IPS-18a (cell line): ENCODE data around the gene SND1.

Experiments used
- H3K27ac ChIP-seq: one replicate; pipeline ENCODE4 v1.5.1; 2013; ENCODE audit warnings: low read length
- H3K27me3 ChIP-seq: one replicate; pipeline ENCODE4 v1.6.1; 2013; ENCODE audit warnings: mild to moderate bottlenecking, low read length; ENCODE audit not compliant: control insufficient read depth, insufficient read depth
- H3K36me3 ChIP-seq: one replicate; pipeline ENCODE4 v1.6.1; 2013; ENCODE audit warnings: low read depth, low read length; ENCODE audit not compliant: control insufficient read depth
- H3K4me1 ChIP-seq: one replicate; pipeline ENCODE4 v1.6.1; 2013; ENCODE audit warnings: low read depth, low read length; ENCODE audit not compliant: control insufficient read depth
- H3K4me3 ChIP-seq: one replicate; pipeline ENCODE4 v1.5.1; 2013; ENCODE audit warnings: low read length
- H3K9ac ChIP-seq: one replicate; pipeline ENCODE4 v1.6.1; 2013; ENCODE audit warnings: mild to moderate bottlenecking, low read length, moderate library complexity
- H3K9me3 ChIP-seq: one replicate; pipeline ENCODE4 v1.6.1; 2013; ENCODE audit warnings: low read depth, low read length; ENCODE audit not compliant: control insufficient read depth

The SND1 gene

GRCh38 chr7:128039544-128039953, 387.6 kb downstream of the SND1 start:
- Histone ChIP-seq H3K9me3 (no peaks in the 10 kb centered on the region), H3K27me3 (no peaks in the 10 kb centered on the region), H3K9ac (no peak overlapping the region), H3K4me3 (no peak overlapping the region), H3K4me1 (no peaks in the 10 kb centered on the region), H3K27ac (no peak overlapping the region), H3K36me3 (no peaks in the 10 kb centered on the region)

GRCh38 chr7:128040205-128040604, 388.2 kb downstream of the SND1 start:
- H3K36me3 ChIP-seq, result no peaks in the 10 kb centered on the region
- no peaks in the 10 kb centered on the region for H3K9me3 ChIP-seq
- no peak overlapping the region for H3K9ac ChIP-seq
- no peaks in the 10 kb centered on the region for H3K4me1 ChIP-seq
- H3K4me3 ChIP-seq, result no peak overlapping the region
- no peak overlapping the region for H3K27ac ChIP-seq
- no peaks in the 10 kb centered on the region for H3K27me3 ChIP-seq

- Histone ChIP-seq H3K4me1 (no peaks in the 10 kb centered on the region), H3K36me3 (no peaks in the 10 kb centered on the region)
Observed at GRCh38 chr7:128041203-128041602, 389.2 kb downstream of the SND1 start.

GRCh38 chr7:128042012-128042411, 390.0 kb downstream of the SND1 start:
- Histone ChIP-seq H3K9ac (no peak overlapping the region), H3K27me3 (no peaks in the 10 kb centered on the region), H3K4me1 (no peaks in the 10 kb centered on the region), H3K4me3 (no peak overlapping the region), H3K9me3 (no peaks in the 10 kb centered on the region), H3K36me3 (no peaks in the 10 kb centered on the region), H3K27ac (no peak overlapping the region)

More at GRCh38 chr7:128041203-128041602, 389.2 kb downstream of the SND1 start:
- Histone ChIP-seq H3K27ac (no peak overlapping the region), H3K4me3 (no peak overlapping the region), H3K9me3 (no peaks in the 10 kb centered on the region), H3K27me3 (no peaks in the 10 kb centered on the region), H3K9ac (no peak overlapping the region)

- Histone ChIP-seq H3K9me3 (no peaks in the 10 kb centered on the region), H3K27ac (no peak overlapping the region), H3K4me1 (no peaks in the 10 kb centered on the region), H3K27me3 (no peaks in the 10 kb centered on the region), H3K9ac (no peak overlapping the region), H3K4me3 (no peak overlapping the region), H3K36me3 (no peaks in the 10 kb centered on the region)
Observed at GRCh38 chr7:128044064-128044463, 392.1 kb downstream of the SND1 start.

GRCh38 chr7:128045158-128045557, 393.2 kb downstream of the SND1 start:
- H3K27me3 ChIP-seq, result no peaks in the 10 kb centered on the region
- no peak overlapping the region for H3K4me3 ChIP-seq
- H3K9ac ChIP-seq, result no peak overlapping the region
- no peaks in the 10 kb centered on the region for H3K4me1 ChIP-seq
- no peaks in the 10 kb centered on the region for H3K36me3 ChIP-seq
- no peaks in the 10 kb centered on the region for H3K9me3 ChIP-seq
- H3K27ac ChIP-seq, result no peak overlapping the region

GRCh38 chr7:128045766-128046165, 393.8 kb downstream of the SND1 start:
- Histone ChIP-seq H3K4me3 (no peak overlapping the region), H3K27ac (no peak overlapping the region), H3K9me3 (no peaks in the 10 kb centered on the region), H3K36me3 (no peaks in the 10 kb centered on the region), H3K9ac (no peak overlapping the region), H3K4me1 (no peaks in the 10 kb centered on the region), H3K27me3 (no peaks in the 10 kb centered on the region)

GRCh38 chr7:128052404-128052803, 400.4 kb downstream of the SND1 start:
- no peak overlapping the region for H3K27ac ChIP-seq

GRCh38 chr7:128053023-128053422, 401.0 kb downstream of the SND1 start:
- no peaks in the 10 kb centered on the region for H3K36me3 ChIP-seq
- H3K9me3 ChIP-seq, result no peaks in the 10 kb centered on the region
- no peak overlapping the region for H3K4me3 ChIP-seq
- H3K27ac ChIP-seq, result no peak overlapping the region
- H3K4me1 ChIP-seq, result no peaks in the 10 kb centered on the region
- no peak overlapping the region for H3K9ac ChIP-seq
- no peaks in the 10 kb centered on the region for H3K27me3 ChIP-seq

More at GRCh38 chr7:128052404-128052803, 400.4 kb downstream of the SND1 start:
- H3K4me3 ChIP-seq, result no peak overlapping the region
- H3K4me1 ChIP-seq, result no peaks in the 10 kb centered on the region
- H3K9ac ChIP-seq, result no peak overlapping the region
- H3K27me3 ChIP-seq, result no peaks in the 10 kb centered on the region
- no peaks in the 10 kb centered on the region for H3K9me3 ChIP-seq
- H3K36me3 ChIP-seq, result no peaks in the 10 kb centered on the region

GRCh38 chr7:128053991-128054390, 402.0 kb downstream of the SND1 start:
- Histone ChIP-seq H3K36me3 (no peaks in the 10 kb centered on the region), H3K27ac (no peak overlapping the region), H3K4me1 (no peaks in the 10 kb centered on the region), H3K4me3 (no peak overlapping the region), H3K9me3 (no peaks in the 10 kb centered on the region), H3K9ac (no peak overlapping the region), H3K27me3 (no peaks in the 10 kb centered on the region)

- H3K9me3 ChIP-seq, result no peaks in the 10 kb centered on the region
- peaks cover 3% of the 10 kb centered on the region for H3K4me1 ChIP-seq
- no peak overlapping the region for H3K27ac ChIP-seq
- no peaks in the 10 kb centered on the region for H3K36me3 ChIP-seq
- H3K4me3 ChIP-seq, result no peak overlapping the region
- no peaks in the 10 kb centered on the region for H3K27me3 ChIP-seq
- no peak overlapping the region for H3K9ac ChIP-seq
Observed at GRCh38 chr7:128054511-128054910, 402.5 kb downstream of the SND1 start.

- no peak overlapping the region for H3K9ac ChIP-seq
- H3K9me3 ChIP-seq, result no peaks in the 10 kb centered on the region
- H3K27me3 ChIP-seq, result no peaks in the 10 kb centered on the region
- H3K4me1 ChIP-seq, result peaks cover 10% of the 10 kb centered on the region
- no peak overlapping the region for H3K4me3 ChIP-seq
- H3K27ac ChIP-seq, result no peak overlapping the region
- H3K36me3 ChIP-seq, result no peaks in the 10 kb centered on the region
Observed at GRCh38 chr7:128055637-128056036, 403.6 kb downstream of the SND1 start.
